NCI-H2029 treated with DMSO at 0.1 percent for 48 hours (cell line): ENCODE data around the gene HIGD1B.
A peak's percentile ranks its signal among the peaks of the same experiment; 100 is the strongest.

Experiments
- DNase-seq: peaks from one replicate; lab custom pipeline; 2025; lab: John Stamatoyannopoulos, UW

Gene HIGD1B

DNA sequence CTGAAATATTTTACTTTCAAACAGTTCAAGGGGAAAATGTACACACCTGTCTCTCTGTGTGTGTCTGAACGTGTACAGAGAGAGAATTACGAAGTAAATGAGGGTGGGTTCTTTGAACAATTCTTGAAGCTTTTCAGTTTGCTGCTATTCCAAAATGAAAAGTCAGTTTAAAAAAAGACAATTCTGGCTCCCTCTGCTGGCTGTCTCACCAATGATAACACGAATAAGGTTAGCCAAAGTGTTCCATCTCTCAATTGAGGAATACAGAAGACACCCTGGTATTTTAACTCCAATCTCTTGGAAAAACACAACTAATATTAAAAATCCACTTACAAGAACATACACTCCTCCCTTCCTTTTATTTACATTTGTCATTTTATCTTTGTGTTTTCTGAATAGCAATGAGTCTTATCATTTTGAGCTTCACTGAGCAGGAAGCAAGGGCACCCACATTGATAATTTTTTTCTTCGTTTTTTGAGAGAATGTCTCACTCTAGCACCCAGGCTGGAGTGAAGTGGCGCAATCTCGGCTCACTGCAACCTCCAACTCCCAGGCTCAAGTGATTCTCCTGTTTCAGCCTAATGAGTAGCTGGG lies 31.0 kb downstream of the HIGD1B start:
- no peak for DNase-seq

DNA sequence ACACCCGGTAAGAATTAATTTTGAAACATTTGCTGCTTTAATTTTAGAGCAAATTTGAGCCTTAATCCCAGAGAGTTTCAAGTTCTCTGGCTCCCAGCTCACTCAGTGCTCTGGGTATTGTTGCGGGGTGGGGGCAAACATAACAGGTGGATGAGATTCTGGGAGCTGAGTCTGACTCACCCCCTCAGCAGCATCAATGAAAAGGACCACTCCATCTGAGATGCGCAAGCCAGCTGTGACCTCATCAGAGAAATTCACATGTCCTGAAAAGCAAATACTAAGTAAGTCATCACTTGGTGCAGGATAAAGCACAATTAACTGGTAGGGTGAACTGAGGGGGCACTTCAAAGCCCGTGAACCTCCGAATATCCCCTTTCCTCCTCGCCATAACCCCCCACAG lies 31.7 kb downstream of the HIGD1B start:
- no peak for DNase-seq

DNA sequence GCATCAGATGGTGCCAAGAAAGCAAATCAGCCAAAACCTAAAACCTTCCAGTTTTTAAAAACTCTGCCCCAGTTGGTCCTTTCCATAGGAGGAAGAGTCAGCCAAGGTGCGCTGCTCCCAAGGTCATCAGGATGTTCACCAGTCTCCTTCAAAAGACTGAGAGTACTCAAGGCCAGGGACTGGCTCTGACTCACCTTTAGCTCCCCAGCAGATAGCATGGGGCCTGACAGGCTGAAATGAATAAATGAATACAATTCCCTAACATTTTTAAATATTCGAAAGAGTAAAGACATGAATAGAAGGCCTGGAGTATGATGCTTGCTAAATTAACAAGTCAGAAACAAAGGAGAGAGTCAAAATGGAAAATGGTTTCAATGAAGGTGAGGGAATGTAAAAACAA lies 32.4 kb downstream of the HIGD1B start:
- no peak for DNase-seq

GRCh38 chr17:44881145-44881544 lies 33.5 kb downstream of the HIGD1B start:
- DNase-seq: no peak

GRCh38 chr17:44884941-44885340 lies 37.3 kb downstream of the HIGD1B start:
- no peak for DNase-seq

GRCh38 chr17:44887016-44887415 lies 39.3 kb downstream of the HIGD1B start:
- DNase-seq: no peak

- no peak for DNase-seq
These were observed 40.6 kb downstream of the HIGD1B start for GRCh38 chr17:44887971-44888954.

- no peak for DNase-seq
These were observed 41.3 kb downstream of the HIGD1B start for GRCh38 chr17:44889003-44889402.

GRCh38 chr17:44892250-44892649 lies 44.6 kb downstream of the HIGD1B start:
- DNase-seq: no peak

DNA sequence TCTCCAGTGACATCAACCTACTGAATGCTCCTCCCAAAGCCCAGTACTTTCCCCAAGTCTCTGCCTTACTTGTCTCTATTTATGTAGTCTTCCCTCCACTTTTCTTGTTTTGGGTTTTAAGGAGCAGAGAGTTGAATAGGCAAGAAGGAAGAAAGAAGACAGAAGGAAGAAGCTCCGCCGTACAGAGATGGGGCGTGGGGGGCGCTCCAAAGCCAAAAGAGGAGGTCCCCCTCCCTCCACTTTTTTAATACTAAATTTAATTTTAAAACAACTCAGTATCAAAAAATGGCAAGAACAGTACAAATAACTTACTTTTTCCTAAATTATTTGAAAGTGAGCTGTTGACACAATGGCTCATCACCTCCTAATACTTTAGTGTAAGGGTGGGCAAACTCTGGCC lies 47.0 kb downstream of the HIGD1B start:
- no peak for DNase-seq

DNA sequence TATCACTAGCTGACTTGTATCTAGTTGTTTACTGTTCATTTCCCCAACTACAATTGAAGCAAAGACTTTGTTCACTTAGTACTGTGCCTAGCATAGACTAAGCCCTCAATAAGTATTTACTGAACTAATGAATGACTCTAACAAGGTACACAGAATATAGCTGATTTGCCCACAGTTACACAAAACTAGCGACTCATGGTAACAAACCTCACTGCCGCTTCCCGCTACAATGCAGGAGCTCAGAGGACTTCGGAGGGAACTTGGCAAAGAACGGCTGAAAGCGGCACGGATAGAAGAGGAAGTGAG lies 51.0 kb downstream of the HIGD1B start:
- DNase-seq: no peak

DNA sequence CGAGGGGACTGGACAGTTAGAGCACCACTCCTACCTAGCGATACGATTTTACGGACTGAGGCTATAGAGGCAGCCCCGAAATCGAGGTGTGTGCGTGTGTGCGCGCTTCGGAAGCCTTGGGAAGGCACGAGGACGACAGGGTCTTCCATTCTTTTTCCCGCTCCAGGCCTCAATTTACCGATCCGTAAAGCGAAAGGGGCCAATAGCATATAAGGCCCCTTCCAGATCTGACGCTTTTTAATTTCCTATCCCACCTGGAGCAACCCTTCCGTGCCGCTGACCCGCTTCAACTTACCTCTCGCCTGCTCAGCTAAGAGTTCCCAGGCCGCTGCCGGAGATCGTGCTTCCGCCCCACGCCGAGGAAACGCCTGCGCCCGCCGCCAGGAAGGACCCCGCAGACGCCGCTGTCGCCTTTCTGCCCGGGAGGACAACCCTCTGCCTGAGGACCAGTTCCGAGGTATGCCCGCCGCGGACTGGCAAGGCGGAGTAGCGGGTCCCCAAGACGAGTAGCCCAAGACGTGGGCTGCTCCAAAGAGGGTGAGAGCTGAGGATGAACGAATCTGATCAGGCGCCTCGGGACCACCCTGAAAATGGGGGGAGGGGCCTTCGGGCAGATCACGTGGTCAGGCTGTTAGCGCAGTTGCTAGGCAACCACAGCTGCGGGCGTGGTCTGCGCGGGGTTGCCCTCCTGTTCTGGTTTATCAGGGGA lies 51.5 kb downstream of the HIGD1B start, which contains the start of gene EFTUD2:
EFTUD2 (minus strand) TSS at position 372 of the 709 bp plus-strand sequence. CDS start 4,924 bp downstream, outside the sequence.
- DNase-seq: peak; percentile 50
